ENCODE measurements around the gene WIPF3.
"Not testable (repeated sequence)": the region's sequence is repeated elsewhere in the genome, so short reads cannot be mapped to it uniquely, and the experiment has no call there.

WIPF3 gene

DNA sequence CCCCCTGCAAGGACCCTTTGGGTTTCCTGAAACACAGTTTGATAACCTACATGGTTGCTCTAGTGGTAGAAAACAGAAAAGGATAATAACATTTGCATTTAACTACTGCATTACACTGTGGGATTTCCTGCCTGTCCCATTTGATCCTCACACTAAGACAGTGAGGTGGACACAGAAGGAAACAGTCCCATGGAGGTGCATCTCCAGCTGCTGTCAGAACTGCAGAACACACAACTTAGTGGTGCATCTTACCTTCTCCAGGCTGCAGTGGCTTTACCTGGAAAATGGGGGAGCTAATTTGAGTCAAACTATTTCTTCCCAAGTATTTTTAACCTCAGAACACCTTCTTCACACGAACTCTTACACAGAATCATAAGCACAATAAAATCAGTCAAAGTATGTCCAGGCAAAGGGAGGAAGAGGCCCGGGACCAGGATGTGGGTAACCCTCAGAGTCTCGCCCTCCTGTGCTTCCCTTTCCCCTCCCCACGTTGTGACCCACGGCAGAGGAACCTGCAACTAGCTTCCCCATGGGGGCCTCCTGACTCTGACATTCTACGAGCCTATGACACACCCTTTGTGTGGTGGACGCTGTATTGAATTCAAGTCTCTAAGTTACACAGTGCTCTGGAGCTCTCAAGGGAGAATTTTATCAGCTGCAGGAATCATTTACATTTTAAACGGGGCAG, 149.6 kb downstream of the WIPF3 start:
- no peaks in the 10 kb centered on the region for H3K27me3 ChIP-seq (ENCODE audit: control insufficient read depth, insufficient read depth, low read length)
- no peak overlapping the region for H3K4me3 ChIP-seq (ENCODE audit: low read depth, low read length)
- H3K27ac ChIP-seq (ENCODE audit: low read depth, low read length) = no peak overlapping the region
- H3K4me1 ChIP-seq (ENCODE audit: control insufficient read depth, insufficient read depth, low read length) = peaks cover 16% of the 10 kb centered on the region
- H3K36me3 ChIP-seq (ENCODE audit: control insufficient read depth, insufficient read depth, low read length) = peaks cover 54% of the 10 kb centered on the region
- H3K9me3 ChIP-seq (ENCODE audit: control insufficient read depth, insufficient read depth, low read length) = no peaks in the 10 kb centered on the region; the same call in 1 of the 2 replicates
- H3K9ac ChIP-seq (ENCODE audit: low read depth, low read length) = no peak overlapping the region

DNA sequence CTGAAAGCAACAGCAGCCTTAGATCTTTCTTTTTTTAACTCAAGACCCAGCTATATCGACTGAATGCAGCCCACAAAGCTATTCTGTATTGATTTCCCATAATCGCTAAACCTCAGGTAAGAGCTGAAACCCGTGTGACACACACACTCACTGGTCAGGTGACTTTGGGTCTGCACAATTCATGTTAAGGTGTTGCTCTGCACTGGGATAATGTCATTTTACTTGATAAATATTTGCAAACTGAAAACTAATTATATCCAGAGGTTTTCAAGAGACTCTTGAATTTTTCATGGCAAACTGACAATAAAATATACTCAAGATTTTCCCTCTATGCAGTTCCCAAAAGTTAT, 150.2 kb downstream of the WIPF3 start:
- Histone ChIP-seq H3K9me3 (ENCODE audit: control insufficient read depth, insufficient read depth, low read length) (no peaks in the 10 kb centered on the region), H3K36me3 (ENCODE audit: control insufficient read depth, insufficient read depth, low read length) (peaks cover 49% of the 10 kb centered on the region), H3K9ac (ENCODE audit: low read depth, low read length) (no peak overlapping the region), H3K4me3 (ENCODE audit: low read depth, low read length) (no peak overlapping the region), H3K4me1 (ENCODE audit: control insufficient read depth, insufficient read depth, low read length) (peaks cover 16% of the 10 kb centered on the region), H3K27ac (ENCODE audit: low read depth, low read length) (no peak overlapping the region), H3K27me3 (ENCODE audit: control insufficient read depth, insufficient read depth, low read length) (no peaks in the 10 kb centered on the region)

DNA sequence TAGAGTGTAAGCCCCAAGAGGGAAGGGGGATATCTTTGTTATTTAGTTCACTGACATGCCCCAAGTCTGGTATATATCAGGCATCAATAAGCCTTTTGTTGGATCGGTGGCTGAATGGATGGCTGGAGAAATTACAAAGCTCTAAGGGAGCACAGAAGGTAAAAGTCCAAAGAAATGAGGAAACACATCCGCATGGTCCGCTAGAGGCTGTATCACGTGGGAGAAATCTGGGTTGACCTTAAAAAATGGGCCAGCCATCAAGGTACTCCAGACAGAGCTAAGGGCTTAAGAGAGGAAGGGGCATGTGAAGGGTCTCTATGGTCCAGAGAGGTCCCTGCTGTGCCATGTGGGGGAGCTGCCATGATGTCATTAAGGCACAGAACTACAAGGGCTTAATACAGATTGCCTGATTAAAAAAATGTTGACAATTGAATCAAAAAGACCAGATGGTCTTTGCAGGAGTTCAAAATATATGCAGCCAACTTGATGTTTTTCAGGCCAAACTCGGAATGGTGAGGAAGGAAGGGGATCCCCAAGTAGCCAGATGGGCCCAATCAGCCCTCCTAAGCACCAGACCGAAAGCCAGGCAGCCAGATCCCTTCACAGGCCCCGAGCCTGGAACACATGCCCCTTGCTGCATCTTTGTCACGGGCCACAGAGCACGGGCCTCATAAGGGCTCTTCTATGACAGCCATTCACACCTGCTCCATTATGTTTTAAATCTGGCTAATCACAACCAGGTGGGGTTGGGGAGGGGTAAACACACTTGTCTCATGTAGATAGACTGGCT, 151.4 kb downstream of the WIPF3 start:
- Histone ChIP-seq H3K4me1 (ENCODE audit: control insufficient read depth, insufficient read depth, low read length) (peaks cover 16% of the 10 kb centered on the region), H3K27me3 (ENCODE audit: control insufficient read depth, insufficient read depth, low read length) (no peaks in the 10 kb centered on the region), H3K9me3 (ENCODE audit: control insufficient read depth, insufficient read depth, low read length) (no peaks in the 10 kb centered on the region; the same call in 1 of the 2 replicates), H3K27ac (ENCODE audit: low read depth, low read length) (no peak overlapping the region), H3K4me3 (ENCODE audit: low read depth, low read length) (no peak overlapping the region), H3K9ac (ENCODE audit: low read depth, low read length) (no peak overlapping the region), H3K36me3 (ENCODE audit: control insufficient read depth, insufficient read depth, low read length) (peaks cover 38% of the 10 kb centered on the region)

DNA sequence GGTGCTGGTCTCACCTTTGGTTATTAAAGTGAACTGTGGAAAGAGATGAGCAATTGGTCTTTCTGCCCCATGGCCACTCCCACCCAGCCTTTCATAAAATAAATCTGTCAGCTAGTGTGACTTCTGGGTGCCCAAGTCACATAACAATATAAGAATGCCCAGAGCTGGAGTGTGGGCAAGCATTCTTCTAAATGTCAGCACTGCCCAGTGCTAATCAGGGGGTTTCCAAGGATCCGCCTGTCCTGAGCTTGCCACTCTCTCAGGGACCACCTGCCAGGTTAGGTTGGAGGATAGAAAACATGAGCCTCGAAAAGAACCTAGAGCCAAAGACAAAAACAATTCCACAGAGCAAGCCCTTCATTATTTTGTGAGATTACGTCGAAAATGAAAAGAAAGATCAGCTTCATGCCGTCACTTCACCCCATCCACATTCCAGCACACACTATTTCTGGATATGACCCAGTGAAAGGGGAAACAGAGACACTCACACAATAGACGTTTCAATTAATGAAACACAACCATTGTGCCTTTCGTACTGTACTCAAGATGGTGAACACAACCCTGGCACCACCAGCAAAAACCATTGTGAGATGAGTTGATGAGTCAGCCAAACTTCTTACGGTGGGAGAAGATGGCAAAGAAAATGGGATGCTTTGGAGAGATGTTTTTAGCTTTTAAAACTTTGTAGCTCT, 152.5 kb downstream of the WIPF3 start:
- Histone ChIP-seq H3K27me3 (ENCODE audit: control insufficient read depth, insufficient read depth, low read length) (no peaks in the 10 kb centered on the region), H3K4me1 (ENCODE audit: control insufficient read depth, insufficient read depth, low read length) (peaks cover 16% of the 10 kb centered on the region), H3K27ac (ENCODE audit: low read depth, low read length) (no peak overlapping the region), H3K9me3 (ENCODE audit: control insufficient read depth, insufficient read depth, low read length) (no peaks in the 10 kb centered on the region; the same call in 1 of the 2 replicates), H3K36me3 (ENCODE audit: control insufficient read depth, insufficient read depth, low read length) (peaks cover 34% of the 10 kb centered on the region), H3K9ac (ENCODE audit: low read depth, low read length) (no peak overlapping the region), H3K4me3 (ENCODE audit: low read depth, low read length) (no peak overlapping the region)

DNA sequence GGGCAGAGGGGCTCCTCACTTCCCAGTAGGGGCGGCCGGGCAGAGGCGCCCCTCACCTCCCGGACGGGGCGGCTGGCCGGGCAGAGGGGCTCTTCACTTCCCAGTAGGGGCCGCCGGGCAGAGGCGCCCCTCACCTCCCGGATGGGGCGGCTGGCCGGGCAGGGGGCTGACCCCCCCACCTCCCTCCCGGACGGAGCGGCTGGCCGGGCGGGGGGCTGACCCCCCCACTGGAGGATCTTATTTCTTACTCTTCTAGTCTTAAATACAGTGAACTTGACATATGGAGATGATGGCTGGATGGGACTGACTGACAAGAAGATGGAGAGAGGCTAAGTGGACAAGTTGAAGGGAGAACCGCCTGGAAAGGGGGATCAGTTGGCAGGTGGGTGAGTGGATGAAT, 155.3 kb downstream of the WIPF3 start:
- Histone ChIP-seq H3K4me1 (ENCODE audit: control insufficient read depth, insufficient read depth, low read length) (peaks cover 16% of the 10 kb centered on the region), H3K36me3 (ENCODE audit: control insufficient read depth, insufficient read depth, low read length) (peaks cover 33% of the 10 kb centered on the region)
- H3K9me3 ChIP-seq (ENCODE audit: control insufficient read depth, insufficient read depth, low read length); H3K9ac ChIP-seq (ENCODE audit: low read depth, low read length); H3K27me3 ChIP-seq (ENCODE audit: control insufficient read depth, insufficient read depth, low read length); H3K4me3 ChIP-seq (ENCODE audit: low read depth, low read length); H3K27ac ChIP-seq (ENCODE audit: low read depth, low read length): not testable (repeated sequence)

DNA sequence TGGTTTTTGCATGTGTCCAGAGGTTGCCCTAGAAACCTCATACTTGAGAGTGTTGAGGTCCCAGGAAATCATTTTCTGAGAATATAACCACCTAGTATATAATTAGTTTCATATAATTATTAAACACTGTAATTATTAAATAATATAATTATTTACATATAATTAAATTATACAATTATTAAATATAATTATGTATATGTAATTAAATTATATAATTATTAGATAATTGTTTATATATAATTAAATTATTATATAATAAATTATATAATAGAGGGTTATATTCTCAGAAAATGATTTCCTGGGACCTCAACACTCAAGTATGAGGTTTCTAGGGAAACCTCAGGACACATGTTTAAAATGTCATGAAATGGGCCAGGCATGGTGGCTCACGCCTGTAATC, 155.7 kb downstream of the WIPF3 start:
- no peak overlapping the region for H3K9ac ChIP-seq (ENCODE audit: low read depth, low read length)
- no peaks in the 10 kb centered on the region for H3K27me3 ChIP-seq (ENCODE audit: control insufficient read depth, insufficient read depth, low read length)
- H3K36me3 ChIP-seq (ENCODE audit: control insufficient read depth, insufficient read depth, low read length) = peaks cover 35% of the 10 kb centered on the region
- H3K4me1 ChIP-seq (ENCODE audit: control insufficient read depth, insufficient read depth, low read length) = peaks cover 14% of the 10 kb centered on the region
- no peak overlapping the region for H3K27ac ChIP-seq (ENCODE audit: low read depth, low read length)
- no peaks in the 10 kb centered on the region; the same call in 1 of the 2 replicates for H3K9me3 ChIP-seq (ENCODE audit: control insufficient read depth, insufficient read depth, low read length)
- H3K4me3 ChIP-seq (ENCODE audit: low read depth, low read length) = no peak overlapping the region

DNA sequence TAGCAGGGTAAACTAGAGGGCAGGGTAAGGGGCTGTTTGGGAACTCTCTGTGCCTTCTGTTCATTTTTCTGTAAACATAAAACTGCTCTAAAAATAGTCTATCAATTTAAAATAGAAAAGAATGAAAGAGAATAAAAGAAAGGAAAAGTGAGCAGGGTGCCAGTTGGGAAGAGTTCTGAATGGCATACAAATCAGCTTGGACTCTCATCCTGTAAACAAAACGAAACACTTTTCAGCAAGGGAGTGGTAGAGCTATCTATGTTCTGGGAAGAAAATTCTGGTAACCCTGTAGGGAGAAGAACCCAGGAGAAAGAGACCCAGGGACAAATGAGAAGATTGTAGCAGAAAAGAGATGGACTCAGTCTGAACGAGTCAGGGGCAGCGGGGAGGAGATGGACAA, 158.7 kb downstream of the WIPF3 start:
- H3K27me3 ChIP-seq (ENCODE audit: control insufficient read depth, insufficient read depth, low read length) = no peaks in the 10 kb centered on the region
- H3K4me1 ChIP-seq (ENCODE audit: control insufficient read depth, insufficient read depth, low read length) = no peaks in the 10 kb centered on the region; the same call in 1 of the 2 replicates
- H3K36me3 ChIP-seq (ENCODE audit: control insufficient read depth, insufficient read depth, low read length) = peaks cover 53% of the 10 kb centered on the region
- H3K9ac ChIP-seq (ENCODE audit: low read depth, low read length) = no peak overlapping the region
- no peaks in the 10 kb centered on the region; the same call in 1 of the 2 replicates for H3K9me3 ChIP-seq (ENCODE audit: control insufficient read depth, insufficient read depth, low read length)
- H3K4me3 ChIP-seq (ENCODE audit: low read depth, low read length) = no peak overlapping the region
- H3K27ac ChIP-seq (ENCODE audit: low read depth, low read length) = no peak overlapping the region

All from HUES48 (cell line).